Measurements from ENCODE around the gene RHOB. TPM values are rescaled to one million over a fixed set of nuclear protein-coding genes. Genes with fewer than 3 reads are reported as not detected.

Gene RHOB
- total RNA-seq, 1 donor from 2014 or later = 193 TPM

DNA sequence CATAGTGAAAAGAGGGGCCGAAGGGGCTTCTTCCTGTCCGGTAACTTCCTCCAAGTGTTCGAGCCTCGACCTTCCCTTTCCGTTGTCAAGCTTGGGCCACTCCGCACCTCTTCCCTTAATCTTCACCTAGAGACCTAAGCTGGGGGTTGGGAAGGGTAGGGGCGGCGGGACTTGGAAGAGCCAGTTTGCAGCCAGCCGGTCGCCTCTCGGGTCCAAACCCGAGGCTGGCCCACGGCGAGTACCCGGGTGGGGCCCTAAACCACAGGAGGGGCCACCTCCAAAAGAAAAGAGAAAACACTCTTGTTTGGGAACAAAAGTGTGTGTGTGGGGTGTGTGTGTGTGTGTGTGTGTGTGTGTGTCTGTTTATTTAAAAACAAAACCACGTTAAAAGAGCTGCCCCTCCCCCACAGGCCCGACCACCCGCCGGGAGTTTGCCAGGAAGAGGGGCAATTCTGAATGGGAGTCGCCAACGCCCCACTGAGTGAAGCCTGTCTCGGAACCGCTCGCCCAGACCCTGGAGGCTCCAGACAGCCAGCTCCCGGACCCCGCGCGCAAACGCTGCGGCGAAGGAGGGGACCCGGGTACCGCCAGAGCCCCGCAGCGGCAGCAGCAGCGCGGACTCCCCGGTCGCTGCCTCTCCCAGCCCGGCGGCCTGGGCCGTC is 488 bp upstream of the RHOB start:
- peak overlapping the region; percentile 90 for H3K4me3 ChIP-seq
- intact Hi-C loops (cut with micrococcal nuclease) = no loop called here

DNA sequence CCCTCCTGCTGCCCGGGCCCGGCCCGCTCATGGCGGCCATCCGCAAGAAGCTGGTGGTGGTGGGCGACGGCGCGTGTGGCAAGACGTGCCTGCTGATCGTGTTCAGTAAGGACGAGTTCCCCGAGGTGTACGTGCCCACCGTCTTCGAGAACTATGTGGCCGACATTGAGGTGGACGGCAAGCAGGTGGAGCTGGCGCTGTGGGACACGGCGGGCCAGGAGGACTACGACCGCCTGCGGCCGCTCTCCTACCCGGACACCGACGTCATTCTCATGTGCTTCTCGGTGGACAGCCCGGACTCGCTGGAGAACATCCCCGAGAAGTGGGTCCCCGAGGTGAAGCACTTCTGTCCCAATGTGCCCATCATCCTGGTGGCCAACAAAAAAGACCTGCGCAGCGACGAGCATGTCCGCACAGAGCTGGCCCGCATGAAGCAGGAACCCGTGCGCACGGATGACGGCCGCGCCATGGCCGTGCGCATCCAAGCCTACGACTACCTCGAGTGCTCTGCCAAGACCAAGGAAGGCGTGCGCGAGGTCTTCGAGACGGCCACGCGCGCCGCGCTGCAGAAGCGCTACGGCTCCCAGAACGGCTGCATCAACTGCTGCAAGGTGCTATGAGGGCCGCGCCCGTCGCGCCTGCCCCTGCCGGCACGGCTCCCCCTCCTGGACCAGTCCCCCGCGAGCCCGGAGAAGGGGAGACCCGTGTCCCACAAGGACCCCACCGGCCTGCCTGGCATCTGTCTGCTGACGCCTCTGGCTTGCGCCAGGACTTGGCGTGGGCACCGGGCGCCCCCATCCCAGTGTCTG is 767 bp downstream of the RHOB start:
- Histone ChIP-seq H3K27ac (replicated peaks) (peak overlapping the region; percentile 99), H3K4me3 (peak overlapping the region; percentile 90), H3K9me3 (replicated peaks) (no peaks in the 10 kb centered on the region), H3K4me1 (peaks cover 89% of the 10 kb centered on the region), H3K27me3 (ENCODE audit: low read depth) (no peaks in the 10 kb centered on the region), H3K36me3 (peaks cover 22% of the 10 kb centered on the region)
- intact Hi-C loops (cut with micrococcal nuclease) = no loop called here
- TF ChIP-seq, protein P1, sequence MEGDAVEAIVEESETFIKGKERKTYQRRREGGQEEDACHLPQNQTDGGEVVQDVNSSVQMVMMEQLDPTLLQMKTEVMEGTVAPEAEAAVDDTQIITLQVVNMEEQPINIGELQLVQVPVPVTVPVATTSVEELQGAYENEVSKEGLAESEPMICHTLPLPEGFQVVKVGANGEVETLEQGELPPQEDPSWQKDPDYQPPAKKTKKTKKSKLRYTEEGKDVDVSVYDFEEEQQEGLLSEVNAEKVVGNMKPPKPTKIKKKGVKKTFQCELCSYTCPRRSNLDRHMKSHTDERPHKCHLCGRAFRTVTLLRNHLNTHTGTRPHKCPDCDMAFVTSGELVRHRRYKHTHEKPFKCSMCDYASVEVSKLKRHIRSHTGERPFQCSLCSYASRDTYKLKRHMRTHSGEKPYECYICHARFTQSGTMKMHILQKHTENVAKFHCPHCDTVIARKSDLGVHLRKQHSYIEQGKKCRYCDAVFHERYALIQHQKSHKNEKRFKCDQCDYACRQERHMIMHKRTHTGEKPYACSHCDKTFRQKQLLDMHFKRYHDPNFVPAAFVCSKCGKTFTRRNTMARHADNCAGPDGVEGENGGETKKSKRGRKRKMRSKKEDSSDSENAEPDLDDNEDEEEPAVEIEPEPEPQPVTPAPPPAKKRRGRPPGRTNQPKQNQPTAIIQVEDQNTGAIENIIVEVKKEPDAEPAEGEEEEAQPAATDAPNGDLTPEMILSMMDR (IDR thresholded peaks at IDR 0.05; ENCODE audit: borderline replicate concordance) = no peak
- DNase-seq = peak; percentile 58

More for the DNA sequence above, 488 bp upstream of the RHOB start:
- DNase-seq = peak; percentile 39
- TF ChIP-seq, protein P1 (IDR thresholded peaks at IDR 0.05; ENCODE audit: borderline replicate concordance) = no peak
- Histone ChIP-seq H3K36me3 (peaks cover 22% of the 10 kb centered on the region), H3K4me1 (peaks cover 76% of the 10 kb centered on the region), H3K27me3 (ENCODE audit: low read depth) (no peaks in the 10 kb centered on the region), H3K27ac (replicated peaks) (peak overlapping the region; percentile 99), H3K9me3 (replicated peaks) (no peaks in the 10 kb centered on the region)

DNA sequence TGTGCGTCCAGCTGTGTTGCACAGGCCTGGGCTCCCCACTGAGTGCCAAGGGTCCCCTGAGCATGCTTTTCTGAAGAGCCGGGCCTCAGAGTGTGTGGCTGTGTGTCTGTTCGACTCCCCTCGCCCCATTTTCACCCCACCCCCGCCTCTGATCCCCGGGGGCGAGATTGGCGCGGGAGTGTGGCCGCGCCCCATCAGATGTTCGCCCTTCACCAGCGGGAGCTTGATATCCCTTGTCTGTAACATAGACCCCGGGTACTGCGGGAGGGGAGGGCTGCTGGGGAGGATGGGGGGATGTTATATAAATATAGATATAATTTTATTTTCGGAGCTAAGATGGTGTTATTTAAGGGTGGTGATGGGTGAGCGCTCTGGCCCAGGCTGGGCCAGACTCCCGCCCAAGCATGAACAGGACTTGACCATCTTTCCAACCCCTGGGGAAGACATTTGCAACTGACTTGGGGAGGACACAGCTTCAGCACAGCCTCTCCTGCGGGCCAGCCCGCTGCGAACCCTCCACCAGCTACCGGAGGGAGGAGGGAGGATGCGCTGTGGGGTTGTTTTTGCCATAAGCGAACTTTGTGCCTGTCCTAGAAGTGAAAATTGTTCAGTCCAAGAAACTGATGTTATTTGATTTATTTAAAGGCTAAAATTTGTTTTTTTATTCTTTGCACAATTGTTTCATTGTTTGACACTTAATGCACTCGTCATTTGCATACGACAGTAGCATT is 1.5 kb downstream of the RHOB start:
- peak overlapping the region; percentile 90 for H3K4me3 ChIP-seq
- no peaks in the 10 kb centered on the region for H3K9me3 ChIP-seq (replicated peaks)
- H3K27ac ChIP-seq (replicated peaks) = peak overlapping the region; percentile 99
- no peak for DNase-seq
- H3K27me3 ChIP-seq (ENCODE audit: low read depth) = no peaks in the 10 kb centered on the region
- H3K4me1 ChIP-seq = peaks cover 88% of the 10 kb centered on the region
- peaks cover 22% of the 10 kb centered on the region for H3K36me3 ChIP-seq
- intact Hi-C loops (cut with micrococcal nuclease) = no loop called here
- TF ChIP-seq, protein P1 (IDR thresholded peaks at IDR 0.05; ENCODE audit: borderline replicate concordance) = no peak

DNA sequence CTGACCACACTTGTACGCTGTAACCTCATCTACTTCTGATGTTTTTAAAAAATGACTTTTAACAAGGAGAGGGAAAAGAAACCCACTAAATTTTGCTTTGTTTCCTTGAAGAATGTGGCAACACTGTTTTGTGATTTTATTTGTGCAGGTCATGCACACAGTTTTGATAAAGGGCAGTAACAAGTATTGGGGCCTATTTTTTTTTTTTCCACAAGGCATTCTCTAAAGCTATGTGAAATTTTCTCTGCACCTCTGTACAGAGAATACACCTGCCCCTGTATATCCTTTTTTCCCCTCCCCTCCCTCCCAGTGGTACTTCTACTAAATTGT is 2.1 kb downstream of the RHOB start:
- intact Hi-C loops (cut with micrococcal nuclease) = no loop called here
- H3K27ac ChIP-seq (replicated peaks) = peak overlapping the region; percentile 99
- DNase-seq = no peak
- peaks cover 83% of the 10 kb centered on the region for H3K4me1 ChIP-seq
- peaks cover 22% of the 10 kb centered on the region for H3K36me3 ChIP-seq
- peak overlapping the region; percentile 90 for H3K4me3 ChIP-seq
- no peaks in the 10 kb centered on the region for H3K27me3 ChIP-seq (ENCODE audit: low read depth)
- H3K9me3 ChIP-seq (replicated peaks) = no peaks in the 10 kb centered on the region
- TF ChIP-seq, protein P1 (IDR thresholded peaks at IDR 0.05; ENCODE audit: borderline replicate concordance) = no peak

DNA sequence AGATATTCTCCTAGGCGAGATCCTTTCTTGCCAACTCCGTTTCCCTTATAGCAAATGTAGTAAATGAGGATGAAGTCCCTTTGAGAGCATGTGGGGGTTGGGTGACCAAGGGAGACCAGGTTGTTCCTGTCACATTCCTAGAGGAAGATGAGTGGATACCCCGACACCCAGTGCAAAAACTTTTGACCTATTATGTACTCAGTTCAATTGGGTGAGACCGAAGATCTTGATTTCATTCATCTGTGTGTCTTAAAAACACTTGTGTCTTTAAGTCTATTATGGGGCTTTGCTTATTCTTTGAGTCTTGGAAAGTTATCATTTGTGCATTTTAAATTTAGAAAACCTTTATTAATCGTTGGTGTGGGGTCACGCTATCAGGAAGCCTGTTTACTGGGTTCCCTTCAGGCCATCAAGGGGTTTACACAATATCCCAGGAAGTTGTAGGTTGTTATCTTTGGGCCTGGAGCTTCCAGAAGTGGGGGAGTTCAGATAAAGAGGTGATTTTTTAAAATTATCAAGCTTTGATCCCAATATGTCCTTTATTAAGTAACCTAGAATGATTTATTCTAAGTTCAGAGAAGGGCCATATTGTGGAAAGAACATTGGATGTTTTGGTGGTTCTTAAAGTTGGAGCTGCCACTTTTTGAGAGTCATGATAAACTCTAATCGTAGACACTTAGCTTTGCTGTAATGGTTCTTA is 2.8 kb downstream of the RHOB start:
- no peak for DNase-seq
- H3K36me3 ChIP-seq = peaks cover 22% of the 10 kb centered on the region
- H3K27ac ChIP-seq (replicated peaks) = peak overlapping the region; percentile 99
- no peaks in the 10 kb centered on the region for H3K27me3 ChIP-seq (ENCODE audit: low read depth)
- intact Hi-C loops (cut with micrococcal nuclease) = no loop called here
- H3K4me1 ChIP-seq = peaks cover 76% of the 10 kb centered on the region
- H3K4me3 ChIP-seq = peak overlapping the region; percentile 90
- TF ChIP-seq, protein P1 (IDR thresholded peaks at IDR 0.05; ENCODE audit: borderline replicate concordance) = peak; percentile 21
- no peaks in the 10 kb centered on the region for H3K9me3 ChIP-seq (replicated peaks)
